HG02885 (cell line): ENCODE data around the gene SFXN5.

ENCODE experiments used
- ATAC-seq: cut with Tn5 transposase; IDR thresholded peaks from one replicate; pipeline ENCODE4 v1.9.1; 2021; ENCODE audit warnings: mild to moderate bottlenecking; ENCODE audit not compliant: unreplicated experiment, poor library complexity

The SFXN5 gene

GRCh38 chr2:73063909-73064875 lies 7.3 kb downstream of the SFXN5 start:
- no peak for ATAC-seq

GRCh38 chr2:73063472-73063871 lies 8.0 kb downstream of the SFXN5 start:
- no peak for ATAC-seq

DNA sequence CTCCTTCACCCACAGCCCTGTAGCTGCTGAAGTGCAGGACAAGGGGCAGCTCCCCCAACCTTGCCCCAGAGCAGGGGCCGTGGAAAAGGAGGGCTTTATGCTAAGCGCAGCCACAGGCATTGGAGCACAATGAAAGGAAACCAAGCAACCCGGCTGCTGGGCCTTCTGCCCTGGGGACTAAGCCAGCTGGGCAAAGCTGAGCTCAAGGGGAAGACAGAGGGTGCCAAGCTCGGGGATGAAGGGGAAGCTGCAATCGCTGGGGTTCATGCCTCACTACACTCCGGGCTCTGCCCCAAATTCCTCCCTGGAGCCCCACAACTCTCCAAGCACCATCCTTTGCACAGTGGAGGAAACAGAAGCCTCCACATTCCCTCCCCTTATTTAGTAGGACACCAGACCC lies 12.4 kb downstream of the SFXN5 start:
- no peak for ATAC-seq

GRCh38 chr2:73054980-73055379 lies 16.5 kb downstream of the SFXN5 start:
- ATAC-seq: no peak

GRCh38 chr2:73053316-73054114 lies 18.0 kb downstream of the SFXN5 start:
- no peak for ATAC-seq

- ATAC-seq: no peak
Observed at GRCh38 chr2:73050121-73050545, 21.4 kb downstream of the SFXN5 start.

DNA sequence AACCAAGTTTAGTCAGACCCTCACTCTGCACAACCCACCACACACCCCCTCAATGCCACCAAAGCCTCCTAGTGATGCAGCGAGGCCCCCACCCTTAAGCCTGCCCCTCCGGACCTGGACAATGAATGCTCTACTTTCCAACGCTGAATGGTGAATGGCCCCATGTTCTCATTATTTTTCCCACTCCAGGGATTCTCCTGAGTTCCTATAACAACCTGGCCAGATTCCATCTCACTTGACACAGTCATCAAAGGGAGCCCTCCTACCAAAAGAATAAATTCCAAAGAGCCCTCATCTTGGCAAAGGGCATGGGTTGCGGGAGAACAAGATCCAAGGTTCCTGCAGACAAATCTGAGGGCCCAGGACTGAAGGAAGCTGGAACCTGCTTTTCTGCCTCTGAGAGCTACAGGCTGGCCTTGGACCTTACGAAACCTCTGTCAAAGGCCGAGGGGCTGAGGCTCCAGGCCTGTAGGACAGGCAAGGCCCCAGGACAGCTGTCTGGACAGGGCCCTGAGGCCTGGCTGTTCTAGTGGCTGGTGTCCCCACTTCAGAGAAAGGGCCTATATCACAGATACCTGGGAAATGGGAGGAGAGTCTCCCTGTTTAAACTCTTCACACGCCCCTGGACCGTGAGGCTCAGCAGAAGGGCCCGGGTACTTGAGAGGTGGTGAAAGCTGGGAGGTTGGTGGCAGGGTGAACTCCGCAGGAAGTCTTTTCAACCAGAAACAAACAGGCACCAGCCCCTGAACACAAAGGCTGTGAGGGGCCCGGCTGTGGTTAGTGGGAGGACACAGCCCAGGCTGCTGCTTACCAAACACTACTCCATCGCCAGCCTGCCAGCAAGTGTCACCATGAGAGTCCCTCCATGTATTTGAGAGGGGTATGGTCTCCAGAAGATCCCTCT lies 27.3 kb downstream of the SFXN5 start:
- ATAC-seq: no peak

- no peak for ATAC-seq
Observed at GRCh38 chr2:73043276-73043675, 28.2 kb downstream of the SFXN5 start.

DNA sequence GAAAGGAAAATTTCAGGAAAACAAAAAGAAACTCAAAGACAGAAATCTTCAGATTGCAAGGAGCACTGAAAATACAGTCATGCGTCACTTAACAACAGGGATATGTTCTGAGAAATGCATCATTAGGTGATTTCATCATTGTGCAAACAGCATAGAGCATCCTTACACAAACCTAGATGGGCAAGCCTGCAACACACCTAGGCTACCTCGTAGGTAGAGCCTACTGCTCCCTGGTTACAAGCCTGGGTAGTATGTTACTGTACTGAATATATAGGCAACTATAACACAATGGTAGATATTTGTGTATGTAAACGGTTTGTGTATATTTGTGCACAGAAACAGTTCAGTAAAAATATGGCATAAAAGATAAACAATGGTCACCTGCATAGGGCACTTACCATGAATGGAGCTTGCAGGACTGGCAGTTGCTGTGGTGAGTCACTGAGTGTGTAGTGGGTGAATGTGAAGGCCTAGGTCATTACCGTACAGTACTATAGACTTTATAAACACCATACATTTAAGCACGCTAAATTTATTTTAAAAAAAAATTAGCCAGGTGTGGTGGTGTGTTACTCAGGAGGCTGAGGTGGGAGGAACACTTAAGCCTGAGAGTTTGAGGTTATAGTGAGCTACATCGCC lies 33.4 kb downstream of the SFXN5 start:
- no peak for ATAC-seq

GRCh38 chr2:73036766-73037165 lies 34.7 kb downstream of the SFXN5 start:
- no peak for ATAC-seq

DNA sequence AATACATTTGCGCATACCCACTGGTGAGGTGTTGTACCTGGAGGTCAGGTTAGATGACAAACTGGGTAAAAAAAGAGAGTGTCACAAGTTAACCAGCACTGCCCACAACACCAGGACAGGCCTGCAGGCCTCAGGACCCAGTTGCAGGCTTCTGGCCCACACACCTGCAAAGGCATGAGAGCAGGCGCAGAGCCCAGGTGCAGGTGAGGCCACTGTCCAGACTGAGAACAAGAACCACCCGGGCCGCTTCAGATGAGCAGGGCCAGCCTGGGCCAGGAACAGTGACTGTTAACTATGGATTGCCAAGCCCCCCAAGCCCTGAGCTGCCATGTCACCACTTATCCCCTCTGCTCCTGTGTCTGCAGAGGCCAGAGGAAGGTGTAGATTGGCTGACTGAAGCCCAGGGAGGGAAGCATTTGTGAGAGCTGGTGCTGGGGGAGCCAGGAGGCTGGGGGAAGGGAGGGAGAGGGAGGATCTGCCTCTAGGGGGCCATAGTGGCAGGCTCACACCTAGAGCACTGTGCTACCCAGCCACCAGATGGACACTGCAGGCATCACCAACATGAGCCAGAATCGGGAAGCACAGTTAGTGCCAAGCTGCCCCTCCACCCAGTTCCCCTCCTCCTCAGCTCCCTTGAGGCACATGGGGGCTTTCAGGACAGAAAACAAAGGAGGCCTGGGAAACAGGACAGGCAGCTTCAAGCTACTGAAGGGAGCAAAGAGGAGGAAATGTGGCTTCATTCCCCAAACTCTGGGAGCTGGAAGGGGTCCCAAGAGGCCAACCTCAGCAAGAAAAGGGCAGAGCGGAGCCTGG lies 35.4 kb downstream of the SFXN5 start:
- no peak for ATAC-seq

- ATAC-seq: no peak
Observed at GRCh38 chr2:73034661-73035375, 36.7 kb downstream of the SFXN5 start.

- no peak for ATAC-seq
Observed at GRCh38 chr2:73033766-73034381, 37.6 kb downstream of the SFXN5 start.

DNA sequence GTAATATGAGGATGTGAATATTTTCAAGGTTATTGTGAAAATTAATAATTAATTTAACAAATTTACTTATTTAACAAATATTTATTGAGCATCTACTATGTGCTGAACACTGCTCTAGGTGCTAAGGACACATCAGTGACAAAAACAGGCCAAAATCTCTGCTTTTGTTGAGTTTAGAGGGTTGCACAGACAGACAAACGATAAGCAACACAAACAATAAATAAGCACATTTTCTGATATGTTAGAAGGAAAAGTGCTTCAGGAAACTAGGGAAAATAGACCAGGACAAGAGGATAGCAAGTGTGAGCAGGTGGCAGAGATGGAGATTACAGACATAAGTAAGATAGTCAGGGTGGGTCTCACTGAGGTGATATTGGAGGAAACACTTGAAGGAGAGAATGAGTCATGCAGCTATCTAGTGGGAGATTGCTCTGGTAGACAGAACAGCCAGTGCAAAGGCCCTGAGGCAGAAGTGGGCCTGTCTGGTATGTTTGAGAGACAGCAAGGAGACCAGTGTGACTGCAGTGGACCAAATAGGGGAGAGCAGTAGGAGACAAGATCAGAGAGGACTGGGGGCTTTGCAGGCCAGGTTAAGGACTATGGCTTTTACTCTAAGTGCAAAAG lies 38.3 kb downstream of the SFXN5 start:
- no peak for ATAC-seq

- no peak for ATAC-seq
Observed at GRCh38 chr2:73032702-73033097, 38.8 kb downstream of the SFXN5 start.

DNA sequence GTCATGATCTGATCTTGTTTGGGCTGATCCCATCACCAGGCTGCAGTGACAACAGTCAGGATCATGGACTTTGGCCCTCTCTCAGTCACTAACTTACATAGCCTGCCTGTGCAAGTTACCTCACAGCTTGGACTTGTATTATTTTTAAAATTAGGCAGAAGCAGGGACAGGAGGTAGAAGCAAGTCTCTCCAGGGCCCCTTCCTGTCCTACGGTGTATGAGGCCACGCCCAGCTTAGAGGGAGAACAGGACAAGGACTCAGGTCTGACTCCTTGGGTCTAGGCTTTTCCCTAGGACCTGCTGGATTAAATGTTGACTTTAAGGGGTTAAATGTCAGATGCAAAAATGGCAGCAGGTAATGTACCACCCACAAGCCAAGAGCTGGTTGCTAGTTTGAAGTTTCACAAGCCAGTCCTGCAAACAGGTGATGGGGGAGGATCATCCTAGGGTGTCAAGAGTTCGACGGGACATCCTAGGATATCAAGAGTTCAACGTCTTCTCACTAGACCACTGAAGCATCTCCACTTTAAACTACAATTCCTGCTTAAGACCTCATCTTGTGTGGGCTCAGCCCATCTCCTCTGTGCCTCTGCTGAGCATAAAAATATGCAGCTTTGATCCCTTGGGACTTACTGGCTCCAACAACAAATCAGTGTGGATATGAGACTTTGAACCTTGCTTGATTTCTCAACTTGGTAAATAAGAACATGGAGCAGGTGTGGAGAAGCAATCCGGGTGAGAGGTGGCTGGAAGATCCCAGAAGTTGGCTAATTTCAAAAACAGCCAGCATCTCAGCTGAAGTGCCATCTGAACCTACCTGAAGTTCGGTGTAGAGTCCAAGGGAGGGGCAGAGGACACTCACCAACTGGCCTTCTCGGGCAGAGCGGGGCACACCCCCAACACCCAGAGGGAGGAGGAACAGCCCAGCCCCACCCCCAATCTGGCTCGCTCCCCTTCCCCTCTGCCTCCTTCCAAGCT lies 39.5 kb downstream of the SFXN5 start:
- ATAC-seq: no peak
